SK-N-SH (cell line): ENCODE data around the gene RFTN1. TPM values are rescaled to one million over a fixed set of nuclear protein-coding genes. Genes with fewer than 3 reads are reported as not detected.

Experiments used
- CTCF ChIA-PET: fragments of 300-600, 350-600 bp; formaldehyde crosslinking; extraction: SDS; loops from one replicate; lab custom pipeline; 2021; lab: Yijun Ruan, JAX
- POLR2A ChIA-PET: fragments of 350-600 bp; sonication (Branson Sonifier 250); formaldehyde crosslinking; extraction: SDS; loops from one replicate; lab custom pipeline; 2020; ENCODE audit warnings: antibody characterized with exemption, inconsistent platforms; lab: Yijun Ruan, JAX
- DNase-seq: peaks from one replicate; pipeline ENCODE4 v3.0.0; 2012
- H2AFZ ChIP-seq: fragments of 200-600 bp; sonication (generic); 2 replicates; pipeline ENCODE4 v1.8.1; 2016; ENCODE audit warnings: antibody characterized with exemption, mild to moderate bottlenecking, low read depth
- H3F3A ChIP-seq: fragments of 200-600 bp; sonication (generic); replicated peaks from 2 replicates; pipeline ENCODE3; 2016; ENCODE audit warnings: antibody characterized with exemption, mild to moderate bottlenecking; ENCODE audit not compliant: insufficient read depth
- H3K27ac ChIP-seq, 2 experiments: fragments of 200-500 bp in 1 of 2; fragments of 200-600 bp in 1 of 2; sonication (Bioruptor generic) in 1 of 2; sonication (generic), shearing (Covaris generic) in 1 of 2; 2 replicates each; pipeline versions ENCODE4 v1.5.1 to v1.6.1; 2014 to 2016; ENCODE audit warnings: low read depth in 2 of 2, inconsistent platforms in 1 of 2, low read length in 1 of 2, mild to moderate bottlenecking in 1 of 2, mixed read lengths in 1 of 2
- H3K27me3 ChIP-seq: fragments of 200-600 bp; sonication (generic), shearing (Covaris generic); 2 replicates; pipeline ENCODE4 v1.6.1; 2016; ENCODE audit warnings: mixed run types; ENCODE audit not compliant: insufficient read depth
- H3K36me3 ChIP-seq, 2 experiments: fragments of 200-500 bp in 1 of 2; fragments of 200-600 bp in 1 of 2; sonication (Bioruptor generic) in 1 of 2; sonication (generic) in 1 of 2; replicated peaks in 1 of 2; 2 replicates each; pipeline versions ENCODE3 to v1.5.1; 2014 to 2016; ENCODE audit warnings: low read length in 1 of 2, mild to moderate bottlenecking in 1 of 2; ENCODE audit not compliant: insufficient read depth in 2 of 2, control insufficient read depth in 1 of 2
- H3K4me1 ChIP-seq, 2 experiments: fragments of 200-500 bp in 1 of 2; fragments of 200-600 bp in 1 of 2; sonication (Bioruptor generic) in 1 of 2; sonication (generic), shearing (Covaris generic) in 1 of 2; 2 replicates each; pipeline versions ENCODE4 v1.5.1 to v1.6.1; 2014 to 2016; ENCODE audit warnings: low read depth in 1 of 2, low read length in 1 of 2, mixed run types in 1 of 2; ENCODE audit not compliant: insufficient read depth in 2 of 2, control insufficient read depth in 1 of 2
- H3K4me2 ChIP-seq: fragments of 200-600 bp; sonication (generic), shearing (Covaris generic); 2 replicates; pipeline ENCODE4 v1.6.1; 2017; ENCODE audit warnings: mixed run types
- H3K4me3 ChIP-seq, 2 experiments: fragments of 200-500 bp in 1 of 2; fragments of 200-600 bp in 1 of 2; sonication (Bioruptor generic) in 1 of 2; sonication (generic), shearing (Covaris generic) in 1 of 2; 2 replicates each; pipeline versions ENCODE4 v1.5.1 to v1.8.1; 2014 to 2016; ENCODE audit warnings: low read depth in 2 of 2, inconsistent platforms in 1 of 2, low read length in 1 of 2, mild to moderate bottlenecking in 1 of 2, mixed read lengths in 1 of 2, moderate library complexity in 1 of 2
- H3K79me2 ChIP-seq: fragments of 200-600 bp; sonication (generic); 2 replicates; pipeline ENCODE4 v1.8.1; 2017; ENCODE audit warnings: mild to moderate bottlenecking; ENCODE audit not compliant: insufficient read depth
- H3K9ac ChIP-seq: fragments of 200-600 bp; sonication (generic); 2 replicates; pipeline ENCODE4 v1.6.1; 2017; ENCODE audit warnings: mixed run types
- H3K9me2 ChIP-seq: fragments of 200-600 bp; sonication (generic); 2 replicates; pipeline ENCODE4 v1.6.1; 2017; ENCODE audit warnings: mixed run types
- H3K9me3 ChIP-seq: fragments of 200-600 bp; sonication (generic); 2 replicates; pipeline ENCODE4 v1.6.1; 2017; ENCODE audit warnings: mixed run types, mild to moderate bottlenecking, moderate library complexity
- H4K20me1 ChIP-seq: fragments of 200-600 bp; sonication (generic); 2 replicates; pipeline ENCODE4 v1.6.1; 2017; ENCODE audit warnings: mild to moderate bottlenecking, mixed run types; ENCODE audit not compliant: insufficient read depth
- CHD2 ChIP-seq: fragments of 150-350 bp; IDR thresholded peaks from 2 replicates; pipeline ENCODE4 v1.6.1; 2018; ENCODE audit warnings: low read length; ENCODE audit not compliant: partially characterized antibody
- ELF1 ChIP-seq: IDR thresholded peaks from 2 replicates; pipeline ENCODE4 v1.4.0; 2012
- EP300 ChIP-seq, 2 experiments: IDR thresholded peaks; 2 replicates each; pipeline versions ENCODE4 v1.4.0 to v1.6.1; 2012; ENCODE audit warnings: borderline replicate concordance in 1 of 2, low read depth in 1 of 2, low read length in 1 of 2
- FOSL2 ChIP-seq: IDR thresholded peaks from 2 replicates; pipeline ENCODE4 v1.4.0; 2012; ENCODE audit warnings: low read depth, mild to moderate bottlenecking, moderate library complexity, borderline replicate concordance
- GATA2 ChIP-seq: sonication (generic); formaldehyde crosslinking; IDR thresholded peaks from 2 replicates; pipeline ENCODE4 v1.5.0; 2020; ENCODE audit warnings: mild to moderate bottlenecking, missing genetic modification reagents
- MAX ChIP-seq: IDR thresholded peaks from 2 replicates; pipeline ENCODE4 v1.4.0; 2012; ENCODE audit warnings: low read depth
- MXI1 ChIP-seq: IDR thresholded peaks from 2 replicates; pipeline ENCODE4 v1.6.1; 2012; ENCODE audit warnings: mild to moderate bottlenecking, low read depth, low read length, improper control_type of control experiment
- POLR2AphosphoS5 ChIP-seq: IDR thresholded peaks from 2 replicates; pipeline ENCODE4 v1.6.1; 2012; ENCODE audit warnings: low read depth, low read length
- RAD21 ChIP-seq: IDR thresholded peaks from 2 replicates; pipeline ENCODE4 v1.6.1; 2012; ENCODE audit warnings: mild to moderate bottlenecking, low read length
- RCOR1 ChIP-seq: fragments of 150-350 bp; IDR thresholded peaks from 2 replicates; pipeline ENCODE4 v1.6.1; 2017; ENCODE audit warnings: antibody characterized with exemption, low read length
- RFX5 ChIP-seq: IDR thresholded peaks from 2 replicates; pipeline ENCODE4 v1.6.1; 2012; ENCODE audit warnings: mild to moderate bottlenecking, improper control_type of control experiment, low read length
- SIN3A ChIP-seq: IDR thresholded peaks from 2 replicates; pipeline ENCODE4 v1.6.1; 2012; ENCODE audit warnings: low read depth, mild to moderate bottlenecking, low read length, moderate library complexity, borderline replicate concordance
- SMC3 ChIP-seq: IDR thresholded peaks from 2 replicates; pipeline ENCODE4 v1.6.1; 2012; ENCODE audit warnings: low read depth, low read length, improper control_type of control experiment
- USF1 ChIP-seq: IDR thresholded peaks from 2 replicates; pipeline ENCODE4 v1.4.0; 2012; ENCODE audit warnings: low read depth, borderline replicate concordance
- ZBTB33 ChIP-seq: IDR thresholded peaks from 2 replicates; pipeline ENCODE4 v1.4.0; 2012; ENCODE audit warnings: low read depth, borderline replicate concordance
- WGBS: methylation state at CpG from one replicate; pipeline ENCODE4 v1.1.6; 2017; ENCODE audit warnings: low lambda C conversion rate; 5-methylcytosine and 5-hydroxymethylcytosine counted together
- polyA plus RNA-seq, 3 experiments: library from polyadenylated mRNA; depleted of rRNA; stranded (reverse); fragments of >200 nt; gene quantifications; 2 replicates each; pipeline ENCODE4 v1.2.3, GENCODE V29; 2012

RFTN1 gene
- polyA plus RNA-seq, 1 of the 3 experiments (the other 2 are of a cell fraction), result 21.2 TPM

- TF ChIP-seq GATA2 (CRISPR knock-in tag), result peak; percentile 33
- TF ChIP-seq RCOR1, result peak; percentile 71; the same call in 1 of the 2 replicates
- TF ChIP-seq CHD2, result peak; percentile 57
- no peak for TF ChIP-seq POLR2AphosphoS5
- peak; percentile 19; the same call in 1 of the 2 replicates for TF ChIP-seq RAD21
- TF ChIP-seq SMC3, result no peak
- TF ChIP-seq EP300 (IDR thresholded peaks at IDR 0.05; ENCODE audit: borderline replicate concordance in 1 of 2, low read depth in 1 of 2, low read length in 1 of 2), result peak in 1 of 2 experiments; percentile 93; a peak in 2 of 4 replicates
- no peak for TF ChIP-seq SIN3A
- no peak for TF ChIP-seq RFX5
Observed at GRCh38 chr3:16441371-16441875, 72.1 kb downstream of the RFTN1 start (continued).

- H3K4me2 ChIP-seq, result no peak overlapping the region
- no peak overlapping the region for H3K4me3 ChIP-seq
- peaks cover 6 to 35% of the 10 kb centered on the region in 2 experiments; a peak in 3 of 4 replicates for H3K4me1 ChIP-seq
- no peaks in the 10 kb centered on the region for H4K20me1 ChIP-seq
- ChIA-PET CTCF (interaction anchor here (0.8 to 2.1 kb wide), 2 partner anchors 150 to 230 kb away, joined by 3 to 5 read pairs; no protein-coding TSS in a partner anchor), POLR2A (no interaction called here)
- no peaks in the 10 kb centered on the region; the same call in 1 of the 2 replicates for H3K9me3 ChIP-seq
- no peaks in the 10 kb centered on the region for H3F3A ChIP-seq
- no peak for TF ChIP-seq ZBTB33
- TF ChIP-seq FOSL2, result no peak
- TF ChIP-seq USF1, result no peak
- TF ChIP-seq MAX, result no peak
- no peak for TF ChIP-seq ELF1
- TF ChIP-seq MXI1, result no peak
- H3K79me2 ChIP-seq, result peaks cover 15% of the 10 kb centered on the region; the same call in 1 of the 2 replicates
- peak overlapping the region in 1 of 2 experiments; percentile 96; a peak in 2 of 4 replicates for H3K27ac ChIP-seq
- DNase-seq, result no peak
- no peak overlapping the region for H3K9ac ChIP-seq
- peaks cover 0 to 4% of the 10 kb centered on the region in 2 experiments for H3K36me3 ChIP-seq
- no peaks in the 10 kb centered on the region for H3K27me3 ChIP-seq
- no peaks in the 10 kb centered on the region for H3K9me2 ChIP-seq
- 92% methylated on average over 13 of the region's 13 CpGs for WGBS
- no peak overlapping the region for H2AFZ ChIP-seq
Observed at GRCh38 chr3:16439848-16440708, 73.4 kb downstream of the RFTN1 start.
